Measurements from ENCODE around the gene SLC9A5. TPM values are rescaled to one million over a fixed set of nuclear protein-coding genes. Genes with fewer than 3 reads are reported as not detected.

SLC9A5 gene
- total and polyA plus RNA-seq, 2 experiments from 2014 or later, result 4.5 to 5.4 TPM

GRCh38 chr16:67199011-67199807 is 49.6 kb upstream of the SLC9A5 start, which contains the start of gene ELMO3 (continued):
- peak; percentile 52 to 89 for TF ChIP-seq CTCF (conservative IDR thresholded peaks at IDR 0.05; ENCODE audit: low read depth in 2 of 2)
- no peak for TF ChIP-seq ZNF114 (CRISPR knock-in tag; IDR thresholded peaks at IDR 0.05)
- TF ChIP-seq ZNF331 (CRISPR knock-in tag; IDR thresholded peaks at IDR 0.05; ENCODE audit: low read depth), result no peak
- TF ChIP-seq, protein P1, sequence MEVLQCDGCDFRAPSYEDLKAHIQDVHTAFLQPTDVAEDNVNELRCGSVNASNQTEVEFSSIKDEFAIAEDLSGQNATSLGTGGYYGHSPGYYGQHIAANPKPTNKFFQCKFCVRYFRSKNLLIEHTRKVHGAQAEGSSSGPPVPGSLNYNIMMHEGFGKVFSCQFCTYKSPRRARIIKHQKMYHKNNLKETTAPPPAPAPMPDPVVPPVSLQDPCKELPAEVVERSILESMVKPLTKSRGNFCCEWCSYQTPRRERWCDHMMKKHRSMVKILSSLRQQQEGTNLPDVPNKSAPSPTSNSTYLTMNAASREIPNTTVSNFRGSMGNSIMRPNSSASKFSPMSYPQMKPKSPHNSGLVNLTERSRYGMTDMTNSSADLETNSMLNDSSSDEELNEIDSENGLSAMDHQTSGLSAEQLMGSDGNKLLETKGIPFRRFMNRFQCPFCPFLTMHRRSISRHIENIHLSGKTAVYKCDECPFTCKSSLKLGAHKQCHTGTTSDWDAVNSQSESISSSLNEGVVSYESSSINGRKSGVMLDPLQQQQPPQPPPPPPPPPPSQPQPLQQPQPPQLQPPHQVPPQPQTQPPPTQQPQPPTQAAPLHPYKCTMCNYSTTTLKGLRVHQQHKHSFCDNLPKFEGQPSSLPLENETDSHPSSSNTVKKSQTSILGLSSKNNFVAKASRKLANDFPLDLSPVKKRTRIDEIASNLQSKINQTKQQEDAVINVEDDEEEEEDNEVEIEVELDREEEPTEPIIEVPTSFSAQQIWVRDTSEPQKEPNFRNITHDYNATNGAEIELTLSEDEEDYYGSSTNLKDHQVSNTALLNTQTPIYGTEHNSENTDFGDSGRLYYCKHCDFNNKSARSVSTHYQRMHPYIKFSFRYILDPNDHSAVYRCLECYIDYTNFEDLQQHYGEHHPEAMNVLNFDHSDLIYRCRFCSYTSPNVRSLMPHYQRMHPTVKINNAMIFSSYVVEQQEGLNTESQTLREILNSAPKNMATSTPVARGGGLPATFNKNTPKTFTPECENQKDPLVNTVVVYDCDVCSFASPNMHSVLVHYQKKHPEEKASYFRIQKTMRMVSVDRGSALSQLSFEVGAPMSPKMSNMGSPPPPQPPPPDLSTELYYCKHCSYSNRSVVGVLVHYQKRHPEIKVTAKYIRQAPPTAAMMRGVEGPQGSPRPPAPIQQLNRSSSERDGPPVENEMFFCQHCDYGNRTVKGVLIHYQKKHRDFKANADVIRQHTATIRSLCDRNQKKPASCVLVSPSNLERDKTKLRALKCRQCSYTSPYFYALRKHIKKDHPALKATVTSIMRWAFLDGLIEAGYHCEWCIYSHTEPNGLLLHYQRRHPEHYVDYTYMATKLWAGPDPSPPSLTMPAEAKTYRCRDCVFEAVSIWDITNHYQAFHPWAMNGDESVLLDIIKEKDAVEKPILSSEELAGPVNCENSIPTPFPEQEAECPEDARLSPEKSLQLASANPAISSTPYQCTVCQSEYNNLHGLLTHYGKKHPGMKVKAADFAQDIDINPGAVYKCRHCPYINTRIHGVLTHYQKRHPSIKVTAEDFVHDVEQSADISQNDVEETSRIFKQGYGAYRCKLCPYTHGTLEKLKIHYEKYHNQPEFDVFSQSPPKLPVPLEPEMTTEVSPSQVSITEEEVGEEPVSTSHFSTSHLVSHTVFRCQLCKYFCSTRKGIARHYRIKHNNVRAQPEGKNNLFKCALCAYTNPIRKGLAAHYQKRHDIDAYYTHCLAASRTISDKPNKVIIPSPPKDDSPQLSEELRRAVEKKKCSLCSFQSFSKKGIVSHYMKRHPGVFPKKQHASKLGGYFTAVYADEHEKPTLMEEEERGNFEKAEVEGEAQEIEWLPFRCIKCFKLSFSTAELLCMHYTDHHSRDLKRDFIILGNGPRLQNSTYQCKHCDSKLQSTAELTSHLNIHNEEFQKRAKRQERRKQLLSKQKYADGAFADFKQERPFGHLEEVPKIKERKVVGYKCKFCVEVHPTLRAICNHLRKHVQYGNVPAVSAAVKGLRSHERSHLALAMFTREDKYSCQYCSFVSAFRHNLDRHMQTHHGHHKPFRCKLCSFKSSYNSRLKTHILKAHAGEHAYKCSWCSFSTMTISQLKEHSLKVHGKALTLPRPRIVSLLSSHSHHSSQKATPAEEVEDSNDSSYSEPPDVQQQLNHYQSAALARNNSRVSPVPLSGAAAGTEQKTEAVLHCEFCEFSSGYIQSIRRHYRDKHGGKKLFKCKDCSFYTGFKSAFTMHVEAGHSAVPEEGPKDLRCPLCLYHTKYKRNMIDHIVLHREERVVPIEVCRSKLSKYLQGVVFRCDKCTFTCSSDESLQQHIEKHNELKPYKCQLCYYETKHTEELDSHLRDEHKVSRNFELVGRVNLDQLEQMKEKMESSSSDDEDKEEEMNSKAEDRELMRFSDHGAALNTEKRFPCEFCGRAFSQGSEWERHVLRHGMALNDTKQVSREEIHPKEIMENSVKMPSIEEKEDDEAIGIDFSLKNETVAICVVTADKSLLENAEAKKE (CRISPR knock-in tag; IDR thresholded peaks at IDR 0.05), result no peak

- ATAC-seq (peak; percentile 71), DNase-seq (ENCODE audit: low spot score) (peak; percentile 82)
- Mint-ChIP-seq H3K27me3 (ENCODE audit: insufficient read depth, low read depth, poor library complexity) (peaks cover 15% of the 10 kb centered on the region), H3K4me3 (peak overlapping the region; percentile 86), H3K36me3 (ENCODE audit: low read depth) (peaks cover 38% of the 10 kb centered on the region), H3K27ac (peak overlapping the region; percentile 83), H3K4me1 (peaks cover 6% of the 10 kb centered on the region), H3K9me3 (no peaks in the 10 kb centered on the region)
- no peaks in the 10 kb centered on the region for H3K79me2 ChIP-seq (replicated peaks; ENCODE audit: insufficient read depth)
- H3K4me3 ChIP-seq, result peak overlapping the region; percentile 79
- H3F3A ChIP-seq (replicated peaks; ENCODE audit: low read depth), result peaks cover 18% of the 10 kb centered on the region; the same call in 1 of the 2 replicates
- peaks cover 20% of the 10 kb centered on the region; the same call in 1 of the 2 replicates for H3K36me3 ChIP-seq (ENCODE audit: insufficient read depth)
- no peak overlapping the region for H3K27ac ChIP-seq (ENCODE audit: low read depth)
- peaks cover 9% of the 10 kb centered on the region for H3K4me1 ChIP-seq (ENCODE audit: insufficient read depth)
- no peaks in the 10 kb centered on the region for H3K9me2 ChIP-seq (ENCODE audit: insufficient read depth)
- H4K20me1 ChIP-seq (replicated peaks; ENCODE audit: insufficient read depth), result peaks cover 9% of the 10 kb centered on the region; the same call in 1 of the 2 replicates
- peak overlapping the region; percentile 96 for H2AFZ ChIP-seq
- H3K27me3 ChIP-seq (ENCODE audit: insufficient read depth), result no peaks in the 10 kb centered on the region
- peak overlapping the region; percentile 92 for H3K4me2 ChIP-seq
- TF ChIP-seq NANOG (IDR thresholded peaks at IDR 0.05; ENCODE audit: borderline replicate concordance) (no peak), CTCF (conservative IDR thresholded peaks at IDR 0.05; ENCODE audit: low read depth in 2 of 2) (peak; percentile 16 to 70), STAT1 (IDR thresholded peaks at IDR 0.05; ENCODE audit: unreplicated experiment) (no peak), ZNF331 (CRISPR knock-in tag; IDR thresholded peaks at IDR 0.05; ENCODE audit: low read depth) (no peak), EZH2 (IDR thresholded peaks at IDR 0.05; ENCODE audit: low read depth, unreplicated experiment) (no peak), JUNB (IDR thresholded peaks at IDR 0.05; ENCODE audit: unreplicated experiment) (no peak), POLR2AphosphoS5 (IDR thresholded peaks at IDR 0.05; ENCODE audit: low read depth) (no peak)
- TF ChIP-seq, protein P2, sequence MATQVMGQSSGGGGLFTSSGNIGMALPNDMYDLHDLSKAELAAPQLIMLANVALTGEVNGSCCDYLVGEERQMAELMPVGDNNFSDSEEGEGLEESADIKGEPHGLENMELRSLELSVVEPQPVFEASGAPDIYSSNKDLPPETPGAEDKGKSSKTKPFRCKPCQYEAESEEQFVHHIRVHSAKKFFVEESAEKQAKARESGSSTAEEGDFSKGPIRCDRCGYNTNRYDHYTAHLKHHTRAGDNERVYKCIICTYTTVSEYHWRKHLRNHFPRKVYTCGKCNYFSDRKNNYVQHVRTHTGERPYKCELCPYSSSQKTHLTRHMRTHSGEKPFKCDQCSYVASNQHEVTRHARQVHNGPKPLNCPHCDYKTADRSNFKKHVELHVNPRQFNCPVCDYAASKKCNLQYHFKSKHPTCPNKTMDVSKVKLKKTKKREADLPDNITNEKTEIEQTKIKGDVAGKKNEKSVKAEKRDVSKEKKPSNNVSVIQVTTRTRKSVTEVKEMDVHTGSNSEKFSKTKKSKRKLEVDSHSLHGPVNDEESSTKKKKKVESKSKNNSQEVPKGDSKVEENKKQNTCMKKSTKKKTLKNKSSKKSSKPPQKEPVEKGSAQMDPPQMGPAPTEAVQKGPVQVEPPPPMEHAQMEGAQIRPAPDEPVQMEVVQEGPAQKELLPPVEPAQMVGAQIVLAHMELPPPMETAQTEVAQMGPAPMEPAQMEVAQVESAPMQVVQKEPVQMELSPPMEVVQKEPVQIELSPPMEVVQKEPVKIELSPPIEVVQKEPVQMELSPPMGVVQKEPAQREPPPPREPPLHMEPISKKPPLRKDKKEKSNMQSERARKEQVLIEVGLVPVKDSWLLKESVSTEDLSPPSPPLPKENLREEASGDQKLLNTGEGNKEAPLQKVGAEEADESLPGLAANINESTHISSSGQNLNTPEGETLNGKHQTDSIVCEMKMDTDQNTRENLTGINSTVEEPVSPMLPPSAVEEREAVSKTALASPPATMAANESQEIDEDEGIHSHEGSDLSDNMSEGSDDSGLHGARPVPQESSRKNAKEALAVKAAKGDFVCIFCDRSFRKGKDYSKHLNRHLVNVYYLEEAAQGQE (IDR thresholded peaks at IDR 0.05; ENCODE audit: unreplicated experiment), result no peak
Measured at GRCh38 chr16:67199808-67200198, 49.0 kb upstream of the SLC9A5 start.
